Measurements from ENCODE around the gene GPC2. TPM values are rescaled to one million over a fixed set of nuclear protein-coding genes. Genes with fewer than 3 reads are reported as not detected.
"Not testable (repeated sequence)": the region's sequence is repeated elsewhere in the genome, so short reads cannot be mapped to it uniquely, and the experiment has no call there.

The GPC2 gene
- total and polyA plus RNA-seq, 9 donors: 0.25 to 5.6 (median 3.1) TPM

DNA sequence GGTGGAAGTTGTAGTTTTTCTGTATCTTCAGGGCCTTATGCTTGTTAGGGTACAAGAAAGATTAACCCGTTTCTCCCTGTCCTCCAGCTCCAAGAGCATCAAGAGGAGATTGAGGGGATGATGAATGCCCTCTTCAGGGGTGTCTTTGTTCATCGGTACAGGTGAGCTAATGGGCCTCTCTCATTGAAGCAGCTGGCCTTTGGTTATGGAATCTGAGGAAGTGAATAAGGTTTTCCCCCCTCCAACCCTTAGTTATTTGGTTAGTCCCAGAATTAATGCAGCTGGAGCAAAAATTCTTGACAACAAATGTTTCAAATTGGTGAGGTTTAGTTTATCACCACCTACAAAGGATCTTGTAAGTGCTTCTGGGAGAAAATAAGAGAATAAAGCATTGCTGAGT lies 18.0 kb upstream of the GPC2 start:
- Histone ChIP-seq H3K36me3 (no peaks in the 10 kb centered on the region), H3K4me1 (ENCODE audit: insufficient read depth) (no peaks in the 10 kb centered on the region), H3K9me3 (no peaks in the 10 kb centered on the region), H3K27ac (no peak overlapping the region), H3K27me3 (no peaks in the 10 kb centered on the region), H3K4me3 (no peak overlapping the region)
- DNase-seq: no peak
- 75 to 83% (median 77%) methylated on average over 2 of the region's 2 CpGs for WGBS, 3 donors
- TF ChIP-seq POLR2A (IDR thresholded peaks at IDR 0.05): no peak
- no peak for TF ChIP-seq EP300 (IDR thresholded peaks at IDR 0.05)
- TF ChIP-seq, protein P1, sequence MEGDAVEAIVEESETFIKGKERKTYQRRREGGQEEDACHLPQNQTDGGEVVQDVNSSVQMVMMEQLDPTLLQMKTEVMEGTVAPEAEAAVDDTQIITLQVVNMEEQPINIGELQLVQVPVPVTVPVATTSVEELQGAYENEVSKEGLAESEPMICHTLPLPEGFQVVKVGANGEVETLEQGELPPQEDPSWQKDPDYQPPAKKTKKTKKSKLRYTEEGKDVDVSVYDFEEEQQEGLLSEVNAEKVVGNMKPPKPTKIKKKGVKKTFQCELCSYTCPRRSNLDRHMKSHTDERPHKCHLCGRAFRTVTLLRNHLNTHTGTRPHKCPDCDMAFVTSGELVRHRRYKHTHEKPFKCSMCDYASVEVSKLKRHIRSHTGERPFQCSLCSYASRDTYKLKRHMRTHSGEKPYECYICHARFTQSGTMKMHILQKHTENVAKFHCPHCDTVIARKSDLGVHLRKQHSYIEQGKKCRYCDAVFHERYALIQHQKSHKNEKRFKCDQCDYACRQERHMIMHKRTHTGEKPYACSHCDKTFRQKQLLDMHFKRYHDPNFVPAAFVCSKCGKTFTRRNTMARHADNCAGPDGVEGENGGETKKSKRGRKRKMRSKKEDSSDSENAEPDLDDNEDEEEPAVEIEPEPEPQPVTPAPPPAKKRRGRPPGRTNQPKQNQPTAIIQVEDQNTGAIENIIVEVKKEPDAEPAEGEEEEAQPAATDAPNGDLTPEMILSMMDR (IDR thresholded peaks at IDR 0.05): no peak
- intact Hi-C loops (cut with DNase I): no loop called here

DNA sequence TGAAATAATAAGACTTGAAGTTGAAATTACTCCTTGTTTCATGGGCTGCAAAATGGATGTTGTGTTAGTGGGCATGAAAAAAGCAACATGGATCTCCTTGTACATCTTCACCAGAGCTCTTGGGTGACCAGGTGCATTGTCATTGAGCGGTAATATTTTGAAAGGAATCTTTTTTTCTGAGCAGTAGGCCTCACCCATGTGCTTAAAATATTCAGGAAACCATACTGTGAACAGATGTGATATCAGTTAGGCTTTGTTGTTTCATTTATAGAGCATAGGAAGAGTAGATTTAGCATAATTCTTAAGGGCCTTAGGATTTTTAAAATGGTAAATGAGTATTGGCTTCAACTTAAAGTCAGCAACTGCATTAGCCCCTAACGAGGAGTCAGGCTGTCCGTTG lies 15.8 kb upstream of the GPC2 start:
- no peaks in the 10 kb centered on the region for H3K36me3 ChIP-seq
- DNase-seq: no peak
- no peaks in the 10 kb centered on the region for H3K9me3 ChIP-seq
- WGBS, 3 donors: 77 to 94% (median 79%) methylated on average over 3 of the region's 3 CpGs
- H3K4me3 ChIP-seq: no peak overlapping the region
- H3K4me1 ChIP-seq (ENCODE audit: insufficient read depth): no peaks in the 10 kb centered on the region
- no peak overlapping the region for H3K27ac ChIP-seq
- intact Hi-C loops (cut with DNase I): no loop called here
- H3K27me3 ChIP-seq: no peaks in the 10 kb centered on the region
- TF ChIP-seq POLR2A (IDR thresholded peaks at IDR 0.05) (no peak), EP300 (IDR thresholded peaks at IDR 0.05) (no peak)
- TF ChIP-seq, protein P1 (IDR thresholded peaks at IDR 0.05): no peak

DNA sequence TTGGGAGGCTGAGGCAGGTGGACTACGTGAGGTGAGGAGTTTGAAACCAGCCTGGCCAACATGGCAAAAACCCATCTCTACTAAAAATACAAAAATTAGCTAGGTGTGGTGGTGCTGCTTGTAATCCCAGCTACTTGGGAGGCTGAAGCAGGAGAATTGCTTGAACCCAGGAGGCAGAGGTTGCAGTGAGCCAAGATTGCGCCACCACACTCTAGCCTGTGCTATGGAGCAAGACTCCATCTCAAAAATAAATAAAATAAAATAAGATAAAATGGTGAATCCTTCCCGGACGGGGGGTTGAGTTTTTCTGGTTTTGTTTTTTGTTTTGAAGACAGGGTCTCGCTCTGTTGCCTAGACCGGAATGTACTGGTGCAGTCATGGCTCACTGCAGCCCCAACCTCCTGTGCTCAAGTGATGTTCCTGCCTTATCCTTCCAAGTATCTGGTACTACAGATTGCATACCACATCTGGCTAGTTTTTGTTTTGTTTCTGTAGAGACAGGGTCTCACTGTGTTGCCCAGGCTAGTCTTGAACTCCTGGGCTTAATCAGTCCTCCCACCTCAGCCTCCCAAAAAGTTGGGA lies 15.2 kb upstream of the GPC2 start:
- intact Hi-C loops (cut with DNase I); H3K27me3 ChIP-seq; H3K9me3 ChIP-seq; H3K36me3 ChIP-seq; DNase-seq; H3K27ac ChIP-seq; H3K4me1 ChIP-seq (ENCODE audit: insufficient read depth); H3K4me3 ChIP-seq: not testable (repeated sequence)
- WGBS, 3 donors: 66 to 77% (median 66%) methylated on average over 6 of the region's 6 CpGs

DNA sequence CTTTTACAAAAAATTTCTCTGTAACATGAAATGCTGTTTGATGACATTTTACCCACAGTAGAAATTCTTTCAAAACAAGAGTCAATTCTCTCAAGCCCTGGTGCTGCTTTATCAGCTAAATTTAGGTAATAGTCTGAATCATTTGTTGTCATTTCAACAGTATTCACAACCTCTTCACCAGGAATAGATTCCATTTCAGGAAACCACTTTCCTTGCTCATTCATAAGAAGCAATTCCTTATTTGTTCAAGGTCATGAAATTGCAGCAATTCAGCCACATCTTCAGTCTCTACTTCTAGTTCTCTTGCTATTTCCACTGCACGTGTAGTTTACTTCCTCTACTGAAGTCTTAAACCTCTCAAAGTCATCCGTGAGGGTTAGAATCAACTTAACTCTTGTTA lies 14.6 kb upstream of the GPC2 start:
- Histone ChIP-seq H3K36me3 (no peaks in the 10 kb centered on the region), H3K27me3 (no peaks in the 10 kb centered on the region), H3K4me3 (no peak overlapping the region), H3K9me3 (no peaks in the 10 kb centered on the region), H3K27ac (no peak overlapping the region), H3K4me1 (ENCODE audit: insufficient read depth) (no peaks in the 10 kb centered on the region)
- DNase-seq: no peak
- TF ChIP-seq, protein P1 (IDR thresholded peaks at IDR 0.05): no peak
- TF ChIP-seq EP300 (IDR thresholded peaks at IDR 0.05) (no peak), POLR2A (IDR thresholded peaks at IDR 0.05) (no peak)
- 7 to 23% (median 9%) methylated on average over 2 of the region's 2 CpGs for WGBS, 3 donors
- intact Hi-C loops (cut with DNase I): no loop called here

DNA sequence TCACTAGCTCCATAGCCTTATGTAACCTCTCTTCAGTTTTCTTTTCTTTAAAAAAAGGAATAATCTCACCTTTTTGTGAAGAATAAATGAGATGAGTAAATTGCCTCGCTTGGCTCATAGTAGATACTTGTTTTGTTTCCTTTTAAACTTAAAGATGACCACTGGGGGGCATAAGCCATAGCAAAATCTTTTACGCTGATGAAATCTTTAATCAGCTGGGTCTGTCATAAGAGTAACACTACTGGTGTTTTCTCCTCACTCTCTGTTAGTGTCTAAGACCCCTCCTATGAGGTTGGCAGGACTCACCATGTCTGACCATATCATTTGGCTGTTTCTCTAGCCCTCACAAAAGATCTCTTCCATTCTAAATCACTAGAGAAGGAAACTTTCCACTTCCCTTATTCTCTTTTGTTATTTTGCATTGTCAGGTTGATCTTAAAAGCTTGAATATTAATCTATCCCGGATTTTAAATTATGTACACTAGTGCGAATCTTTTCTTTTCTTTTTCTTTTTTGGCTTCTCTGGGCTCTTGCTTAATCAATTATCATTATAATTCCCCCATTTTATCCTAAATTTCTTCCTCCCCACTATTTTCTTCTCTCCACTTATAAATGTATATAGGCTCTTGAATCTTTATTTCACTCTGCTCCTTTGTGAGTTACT lies 13.0 kb upstream of the GPC2 start:
- no peak overlapping the region for H3K27ac ChIP-seq
- intact Hi-C loops (cut with DNase I): no loop called here
- no peak overlapping the region for H3K4me3 ChIP-seq
- H3K27me3 ChIP-seq: no peaks in the 10 kb centered on the region
- no peak for DNase-seq
- H3K36me3 ChIP-seq: no peaks in the 10 kb centered on the region
- no peaks in the 10 kb centered on the region for H3K4me1 ChIP-seq (ENCODE audit: insufficient read depth)
- TF ChIP-seq POLR2A (IDR thresholded peaks at IDR 0.05) (no peak), EP300 (IDR thresholded peaks at IDR 0.05) (no peak)
- TF ChIP-seq, protein P1 (IDR thresholded peaks at IDR 0.05): no peak
- 58 to 74% (median 70%) methylated on average over 4 of the region's 4 CpGs for WGBS, 3 donors
- H3K9me3 ChIP-seq: no peaks in the 10 kb centered on the region
